HEK293T (cell line): ENCODE measurements around the gene LY9.

Experiments used
- FOXA1 ChIP-seq: fragments of 450-650 bp; IDR thresholded peaks from 2 replicates; pipeline ENCODE4 v1.6.1; 2016; ENCODE audit warnings: mild to moderate bottlenecking
- FOXK2 ChIP-seq: fragments of 450-650 bp; IDR thresholded peaks from 2 replicates; pipeline ENCODE4 v1.6.1; 2016; ENCODE audit warnings: mild to moderate bottlenecking
- HDGF ChIP-seq: fragments of 450-650 bp; IDR thresholded peaks from 2 replicates; pipeline ENCODE4 v1.6.1; 2017; ENCODE audit warnings: antibody characterized with exemption, borderline replicate concordance
- L3MBTL2 ChIP-seq: fragments of 450-650 bp; conservative IDR thresholded peaks from 2 replicates; pipeline ENCODE4 v1.6.1; 2016; ENCODE audit warnings: mild to moderate bottlenecking
- LEF1 ChIP-seq: fragments of 450-650 bp; IDR thresholded peaks from 2 replicates; pipeline ENCODE4 v1.6.1; 2017; ENCODE audit warnings: mild to moderate bottlenecking, borderline replicate concordance
- NFRKB ChIP-seq: fragments of 450-650 bp; IDR thresholded peaks from 2 replicates; pipeline ENCODE4 v1.6.1; 2016; ENCODE audit warnings: mild to moderate bottlenecking, moderate library complexity
- TARDBP ChIP-seq: fragments of 450-650 bp; IDR thresholded peaks from 2 replicates; pipeline ENCODE4 v1.6.1; 2016

GRCh38 chr1:160808289-160808688 is 12.3 kb downstream of the LY9 start:
- TF ChIP-seq NFRKB (no peak), L3MBTL2 (no peak), TARDBP (no peak), FOXK2 (no peak), LEF1 (no peak), FOXA1 (no peak), HDGF (no peak)
